HepG2 (cell line): ENCODE results near the gene SOBP. TPM values are rescaled to one million over a fixed set of nuclear protein-coding genes. Genes with fewer than 3 reads are reported as not detected.
A peak's percentile ranks its signal among the peaks of the same experiment; 100 is the strongest.

Experiments used
- AGO1 ChIP-seq: fragments of 200-400 bp; formaldehyde crosslinking; IDR thresholded peaks from 2 replicates; pipeline ENCODE4 v1.6.1; 2017; ENCODE audit warnings: mild to moderate bottlenecking, low read depth, low read length, moderate library complexity; ENCODE audit not compliant: poor library complexity, severe bottlenecking
- ELF1 ChIP-seq: sonication (generic); formaldehyde crosslinking; IDR thresholded peaks from 2 replicates; pipeline ENCODE4 v1.4.0; 2020; ENCODE audit warnings: missing genetic modification reagents
- GATAD2A ChIP-seq: IDR thresholded peaks from 2 replicates; pipeline ENCODE4 v1.6.1; 2016
- HMGA1 ChIP-seq: sonication (generic); formaldehyde crosslinking; conservative IDR thresholded peaks from 2 replicates; pipeline ENCODE4 v1.4.0; 2020; ENCODE audit warnings: missing genetic modification reagents
- THYN1 ChIP-seq: sonication (generic); formaldehyde crosslinking; IDR thresholded peaks from 2 replicates; pipeline ENCODE4 v1.8.1; 2023; ENCODE audit warnings: low read depth, mild to moderate bottlenecking, moderate library complexity, missing genetic modification reagents, borderline replicate concordance
- polyA plus RNA-seq, 8 experiments: library from polyadenylated mRNA; depleted of rRNA in 3 of 8; stranded (reverse) in 7 of 8; unstranded in 1 of 8; fragments of >200 nt; fragmentation: Illumina TruSeq in 4 of 8; extraction: Trizol in 4 of 8; gene quantifications; 2 replicates each; pipeline versions ENCODE4 v1.2.1 to v1.2.3, GENCODE V29; 2011 to 2016; ENCODE audit warnings: low read depth in 4 of 8, missing spikeins in 1 of 8, mixed read lengths in 1 of 8; ENCODE audit not compliant: insufficient read depth in 1 of 8
- total RNA-seq, 5 experiments: library from RNA; depleted of rRNA; stranded (reverse); fragments of >200 nt; fragmentation: Illumina TruSeq; extraction: Trizol; gene quantifications; 2 replicates each; pipeline ENCODE4 v1.2.3, GENCODE V29; 2016; ENCODE audit warnings: low read depth in 1 of 5
- TF ChIP-seq, protein P1 (sequence below): sonication (generic); formaldehyde crosslinking; IDR thresholded peaks from 2 replicates; pipeline ENCODE4 v1.4.0; 2020; ENCODE audit warnings: missing genetic modification reagents
- TF ChIP-seq, protein P2 (sequence below): sonication (generic); formaldehyde crosslinking; IDR thresholded peaks from 2 replicates; pipeline ENCODE4 v1.5.0; 2020; ENCODE audit warnings: mild to moderate bottlenecking, missing genetic modification reagents, borderline replicate concordance
- TF ChIP-seq, protein P3 (sequence below), 2 experiments: fragments of 450-650 bp in 1 of 2; sonication (generic) in 1 of 2; formaldehyde crosslinking in 1 of 2; IDR thresholded peaks; 2 replicates each; pipeline versions ENCODE4 v1.6.1 to v1.8.0; 2016 to 2022; ENCODE audit warnings: antibody characterized with exemption in 1 of 2, mild to moderate bottlenecking in 1 of 2, missing genetic modification reagents in 1 of 2
- TF ChIP-seq, protein P4 (sequence below): sonication (generic); formaldehyde crosslinking; conservative IDR thresholded peaks from 2 replicates; pipeline ENCODE4 v1.8.1; 2023; ENCODE audit warnings: missing genetic modification reagents

Gene SOBP
- total and polyA plus RNA-seq, 2 of the 13 experiments (the other 11 are each of a cell fraction or from before 2014, with no cell fraction given) = 1.5 to 6.9 TPM

DNA sequence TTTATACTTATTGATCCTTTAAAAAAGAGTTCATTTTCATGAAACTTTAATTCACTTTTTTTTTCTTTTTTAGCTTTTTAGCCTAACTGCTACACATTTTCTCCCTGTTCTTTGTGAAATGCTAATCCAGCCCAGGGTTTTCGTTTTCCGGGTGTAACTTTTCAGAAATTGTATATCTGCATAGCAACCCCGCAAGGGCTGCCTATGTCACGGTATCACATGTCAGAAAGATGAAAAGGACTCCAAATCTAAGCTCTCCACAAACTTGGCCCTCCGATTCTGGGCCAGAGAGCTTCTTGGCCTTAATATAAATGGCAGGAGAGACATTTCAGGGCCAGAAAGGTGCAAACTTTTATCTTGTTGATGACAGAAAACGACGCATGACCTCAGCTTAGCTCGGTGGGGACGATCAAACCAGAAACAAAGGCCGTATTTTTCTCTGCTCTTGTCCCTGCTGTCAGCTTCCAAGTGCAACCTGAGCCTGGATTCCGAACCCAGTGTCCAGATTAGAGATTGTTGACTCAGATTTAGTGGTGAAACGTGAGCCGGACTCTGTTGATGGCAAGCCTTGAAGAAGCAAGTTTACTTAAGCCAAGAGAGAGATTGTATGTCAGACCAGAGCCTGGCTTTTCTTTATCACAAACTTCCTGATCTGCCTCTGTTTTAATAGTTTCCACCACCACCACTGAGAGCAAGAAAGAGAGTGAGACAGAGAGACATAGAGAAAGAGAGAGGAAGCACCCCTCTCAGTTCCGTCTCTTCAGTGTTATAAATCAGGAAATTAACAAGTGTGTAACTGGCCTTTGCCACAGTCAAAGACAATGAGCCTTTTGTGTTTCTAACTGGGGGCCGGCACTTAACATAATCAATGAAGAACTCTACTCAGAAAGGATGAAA lies 176.4 kb downstream of the SOBP start (continued):
- TF ChIP-seq, protein P1, sequence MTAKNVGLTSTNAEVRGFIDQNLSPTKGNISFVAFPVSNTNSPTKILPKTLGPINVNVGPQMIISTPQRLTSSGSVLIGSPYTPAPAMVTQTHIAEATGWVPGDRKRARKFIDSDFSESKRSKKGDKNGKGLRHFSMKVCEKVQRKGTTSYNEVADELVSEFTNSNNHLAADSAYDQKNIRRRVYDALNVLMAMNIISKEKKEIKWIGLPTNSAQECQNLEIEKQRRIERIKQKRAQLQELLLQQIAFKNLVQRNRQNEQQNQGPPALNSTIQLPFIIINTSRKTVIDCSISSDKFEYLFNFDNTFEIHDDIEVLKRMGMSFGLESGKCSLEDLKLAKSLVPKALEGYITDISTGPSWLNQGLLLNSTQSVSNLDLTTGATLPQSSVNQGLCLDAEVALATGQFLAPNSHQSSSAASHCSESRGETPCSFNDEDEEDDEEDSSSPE (CRISPR knock-in tag) = no peak
- TF ChIP-seq THYN1 (0 out of 2 replicates have a peak, but pooled peaks have one; percentile 23), AGO1 (no peak), ELF1 (CRISPR knock-in tag) (no peak), GATAD2A (CRISPR knock-in tag) (peak; percentile 73; the same call in 1 of the 2 replicates), HMGA1 (CRISPR knock-in tag) (no peak)
- TF ChIP-seq, protein P2, sequence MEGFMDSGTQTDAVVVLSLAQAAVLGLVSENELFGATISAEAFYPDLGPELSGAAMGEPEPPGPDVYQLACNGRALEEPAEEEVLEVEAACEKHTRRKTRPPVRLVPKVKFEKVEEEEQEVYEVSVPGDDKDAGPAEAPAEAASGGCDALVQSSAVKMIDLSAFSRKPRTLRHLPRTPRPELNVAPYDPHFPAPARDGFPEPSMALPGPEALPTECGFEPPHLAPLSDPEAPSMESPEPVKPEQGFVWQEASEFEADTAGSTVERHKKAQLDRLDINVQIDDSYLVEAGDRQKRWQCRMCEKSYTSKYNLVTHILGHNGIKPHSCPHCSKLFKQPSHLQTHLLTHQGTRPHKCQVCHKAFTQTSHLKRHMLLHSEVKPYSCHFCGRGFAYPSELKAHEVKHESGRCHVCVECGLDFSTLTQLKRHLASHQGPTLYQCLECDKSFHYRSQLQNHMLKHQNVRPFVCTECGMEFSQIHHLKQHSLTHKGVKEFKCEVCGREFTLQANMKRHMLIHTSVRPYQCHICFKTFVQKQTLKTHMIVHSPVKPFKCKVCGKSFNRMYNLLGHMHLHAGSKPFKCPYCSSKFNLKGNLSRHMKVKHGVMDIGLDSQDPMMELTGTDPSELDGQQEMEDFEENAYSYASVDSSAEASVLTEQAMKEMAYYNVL (CRISPR knock-in tag) = peak; percentile 58; the same call in 1 of the 2 replicates
- TF ChIP-seq, protein P3, sequence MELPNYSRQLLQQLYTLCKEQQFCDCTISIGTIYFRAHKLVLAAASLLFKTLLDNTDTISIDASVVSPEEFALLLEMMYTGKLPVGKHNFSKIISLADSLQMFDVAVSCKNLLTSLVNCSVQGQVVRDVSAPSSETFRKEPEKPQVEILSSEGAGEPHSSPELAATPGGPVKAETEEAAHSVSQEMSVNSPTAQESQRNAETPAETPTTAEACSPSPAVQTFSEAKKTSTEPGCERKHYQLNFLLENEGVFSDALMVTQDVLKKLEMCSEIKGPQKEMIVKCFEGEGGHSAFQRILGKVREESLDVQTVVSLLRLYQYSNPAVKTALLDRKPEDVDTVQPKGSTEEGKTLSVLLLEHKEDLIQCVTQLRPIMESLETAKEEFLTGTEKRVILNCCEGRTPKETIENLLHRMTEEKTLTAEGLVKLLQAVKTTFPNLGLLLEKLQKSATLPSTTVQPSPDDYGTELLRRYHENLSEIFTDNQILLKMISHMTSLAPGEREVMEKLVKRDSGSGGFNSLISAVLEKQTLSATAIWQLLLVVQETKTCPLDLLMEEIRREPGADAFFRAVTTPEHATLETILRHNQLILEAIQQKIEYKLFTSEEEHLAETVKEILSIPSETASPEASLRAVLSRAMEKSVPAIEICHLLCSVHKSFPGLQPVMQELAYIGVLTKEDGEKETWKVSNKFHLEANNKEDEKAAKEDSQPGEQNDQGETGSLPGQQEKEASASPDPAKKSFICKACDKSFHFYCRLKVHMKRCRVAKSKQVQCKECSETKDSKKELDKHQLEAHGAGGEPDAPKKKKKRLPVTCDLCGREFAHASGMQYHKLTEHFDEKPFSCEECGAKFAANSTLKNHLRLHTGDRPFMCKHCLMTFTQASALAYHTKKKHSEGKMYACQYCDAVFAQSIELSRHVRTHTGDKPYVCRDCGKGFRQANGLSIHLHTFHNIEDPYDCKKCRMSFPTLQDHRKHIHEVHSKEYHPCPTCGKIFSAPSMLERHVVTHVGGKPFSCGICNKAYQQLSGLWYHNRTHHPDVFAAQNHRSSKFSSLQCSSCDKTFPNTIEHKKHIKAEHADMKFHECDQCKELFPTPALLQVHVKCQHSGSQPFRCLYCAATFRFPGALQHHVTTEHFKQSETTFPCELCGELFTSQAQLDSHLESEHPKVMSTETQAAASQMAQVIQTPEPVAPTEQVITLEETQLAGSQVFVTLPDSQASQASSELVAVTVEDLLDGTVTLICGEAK (IDR thresholded peaks at IDR 0.05) = no peak
- TF ChIP-seq, protein P3 (CRISPR knock-in tag; IDR thresholded peaks at IDR 0.05) = no peak
- TF ChIP-seq, protein P4, sequence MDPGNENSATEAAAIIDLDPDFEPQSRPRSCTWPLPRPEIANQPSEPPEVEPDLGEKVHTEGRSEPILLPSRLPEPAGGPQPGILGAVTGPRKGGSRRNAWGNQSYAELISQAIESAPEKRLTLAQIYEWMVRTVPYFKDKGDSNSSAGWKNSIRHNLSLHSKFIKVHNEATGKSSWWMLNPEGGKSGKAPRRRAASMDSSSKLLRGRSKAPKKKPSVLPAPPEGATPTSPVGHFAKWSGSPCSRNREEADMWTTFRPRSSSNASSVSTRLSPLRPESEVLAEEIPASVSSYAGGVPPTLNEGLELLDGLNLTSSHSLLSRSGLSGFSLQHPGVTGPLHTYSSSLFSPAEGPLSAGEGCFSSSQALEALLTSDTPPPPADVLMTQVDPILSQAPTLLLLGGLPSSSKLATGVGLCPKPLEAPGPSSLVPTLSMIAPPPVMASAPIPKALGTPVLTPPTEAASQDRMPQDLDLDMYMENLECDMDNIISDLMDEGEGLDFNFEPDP = no peak
